HG03442 (cell line): ENCODE measurements around the gene PMEL.

Source experiments
- ATAC-seq: cut with Tn5 transposase; IDR thresholded peaks from one replicate; pipeline ENCODE4 v1.9.1; 2021; ENCODE audit warnings: mild to moderate bottlenecking, moderate library complexity; ENCODE audit not compliant: unreplicated experiment

PMEL gene

GRCh38 chr12:55942577-55943136, 23.2 kb downstream of the PMEL start:
- no peak for ATAC-seq

- ATAC-seq: no peak
These were observed 23.8 kb downstream of the PMEL start for GRCh38 chr12:55942055-55942454.

- ATAC-seq: peak; percentile 87
These were observed 25.6 kb downstream of the PMEL start for GRCh38 chr12:55940065-55940732.

- no peak for ATAC-seq
These were observed 26.9 kb downstream of the PMEL start for GRCh38 chr12:55938826-55939501.

- no peak for ATAC-seq
These were observed 27.9 kb downstream of the PMEL start for GRCh38 chr12:55937981-55938380.

- no peak for ATAC-seq
These were observed 30.1 kb downstream of the PMEL start for GRCh38 chr12:55935738-55936151.

- no peak for ATAC-seq
These were observed 31.1 kb downstream of the PMEL start for GRCh38 chr12:55934773-55935172.

GRCh38 chr12:55933799-55934742, 31.8 kb downstream of the PMEL start:
- no peak for ATAC-seq

GRCh38 chr12:55933169-55933798, 32.6 kb downstream of the PMEL start:
- ATAC-seq: no peak

GRCh38 chr12:55932551-55932910, 33.3 kb downstream of the PMEL start:
- no peak for ATAC-seq

GRCh38 chr12:55931780-55932550, 33.9 kb downstream of the PMEL start:
- ATAC-seq: no peak

- ATAC-seq: no peak
These were observed 34.5 kb downstream of the PMEL start for GRCh38 chr12:55931317-55931779.

GRCh38 chr12:55930771-55931316, 35.0 kb downstream of the PMEL start, which contains the start of gene DGKA:
TSS of gene DGKA (plus strand) at chr12:55931162. CDS start at chr12:55936504, 5,342 bp downstream.
- ATAC-seq: no peak

GRCh38 chr12:55929306-55929791, 36.5 kb downstream of the PMEL start:
- peak; percentile 27 for ATAC-seq

GRCh38 chr12:55927588-55928502, 38.0 kb downstream of the PMEL start, which contains the start of gene PYM1:
TSS of gene PYM1 (minus strand) at chr12:55927894. CDS start at chr12:55927761, 133 bp downstream.
- ATAC-seq: peak; percentile 48

- peak; percentile 39 for ATAC-seq
These were observed 38.9 kb downstream of the PMEL start for GRCh38 chr12:55926738-55927587.
